Erythroblast (primary cell): ENCODE data around the gene UBE2E2.

Experiments
- GATA1 ChIP-seq: IDR thresholded peaks from 2 replicates; pipeline ENCODE4 v1.6.1; 2011; ENCODE audit warnings: low read depth, mild to moderate bottlenecking, control low read depth, low read length, moderate library complexity
- POLR2A ChIP-seq: IDR thresholded peaks from 2 replicates; pipeline ENCODE4 v1.6.1; 2011; ENCODE audit warnings: mild to moderate bottlenecking, low read length

- no peak for TF ChIP-seq POLR2A
- TF ChIP-seq GATA1, result no peak
Measured at GRCh38 chr3:23276913-23277658, 74.0 kb downstream of the UBE2E2 start.
